GM19468 (cell line): ENCODE data around the gene MEIS3.
"Not testable (repeated sequence)": the region's sequence is repeated elsewhere in the genome, so short reads cannot be mapped to it uniquely, and the experiment has no call there.

Source experiments
- ATAC-seq: cut with Tn5 transposase; IDR thresholded peaks from one replicate; pipeline ENCODE4 v1.9.1; 2021; ENCODE audit warnings: mild to moderate bottlenecking, moderate library complexity, moderate number of reproducible peaks; ENCODE audit not compliant: unreplicated experiment; ENCODE audit errors: extremely low read depth

The MEIS3 gene

DNA sequence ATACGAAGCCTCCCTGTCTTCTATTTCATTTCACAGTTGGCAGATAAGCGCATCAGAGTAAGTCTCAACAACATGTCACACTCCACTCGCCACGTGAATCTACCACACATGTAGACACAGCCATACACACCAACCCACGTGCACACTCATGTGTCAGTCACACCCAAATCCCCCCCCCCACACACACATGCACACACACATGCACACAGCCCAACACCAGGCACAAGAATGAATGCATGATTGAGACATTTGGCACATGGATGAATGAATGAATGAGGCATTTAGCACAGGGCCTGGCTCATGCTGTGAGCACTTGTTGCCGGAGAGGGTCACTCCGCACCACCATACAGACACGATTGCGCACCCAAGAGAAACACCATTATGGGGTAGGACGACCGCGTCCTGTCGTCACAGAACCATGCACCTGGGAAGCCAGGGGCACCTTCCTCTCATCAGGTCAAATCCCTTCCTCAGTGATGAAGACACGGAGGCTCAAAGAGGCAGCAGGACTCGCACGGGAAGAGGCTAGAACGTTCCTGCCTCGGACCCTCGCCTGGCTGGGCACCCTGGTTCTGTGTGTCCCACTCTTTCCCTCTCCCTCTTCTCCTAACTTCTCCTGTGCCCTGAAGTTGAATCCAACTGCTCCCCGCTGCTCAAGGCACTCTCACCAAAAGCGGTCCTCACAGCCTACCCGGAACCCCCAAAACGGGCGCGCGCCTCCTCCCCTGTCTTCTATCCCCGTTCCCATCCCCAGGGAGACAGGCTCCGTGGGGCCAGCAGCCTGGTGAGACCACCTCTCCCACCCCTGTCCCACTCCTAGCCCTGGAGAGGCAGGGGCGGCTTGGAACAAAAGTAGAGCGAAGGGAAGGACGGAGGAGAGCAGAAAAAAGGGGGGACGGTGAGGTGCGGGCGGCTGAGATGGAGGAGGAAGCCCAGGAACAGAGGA lies 1.3 kb downstream of the MEIS3 start:
- ATAC-seq, result no peak

DNA sequence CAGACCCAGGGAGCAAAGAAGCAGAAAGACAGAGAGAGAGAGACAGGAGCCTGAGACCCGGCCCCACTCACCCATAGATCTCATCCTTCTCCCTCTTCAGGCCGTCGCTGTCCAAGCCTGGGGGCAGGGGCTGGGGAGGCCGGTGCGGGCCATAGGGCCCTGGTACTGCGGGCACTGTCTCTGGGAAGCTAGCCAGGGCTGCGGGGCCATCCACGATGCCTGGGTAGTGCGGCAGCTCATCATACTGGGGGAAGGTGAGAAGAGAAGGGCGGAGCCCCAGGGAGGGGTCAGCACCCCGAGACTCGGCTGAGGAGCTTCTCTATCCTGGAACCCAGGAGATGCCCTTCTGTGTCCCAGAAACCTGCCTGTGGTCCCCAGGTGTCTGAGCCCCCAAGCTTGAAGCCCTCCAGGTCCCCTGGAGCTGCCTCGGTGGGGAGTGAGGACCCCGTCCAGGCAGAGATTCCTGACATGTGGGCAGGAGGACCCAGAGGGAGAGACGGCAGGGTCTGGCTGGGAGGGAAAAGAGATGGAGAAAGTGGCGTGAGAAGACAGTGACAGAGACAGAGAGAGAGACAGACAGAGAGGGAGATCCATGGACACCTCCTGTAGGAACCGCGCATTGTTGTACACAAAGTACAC lies 2.1 kb downstream of the MEIS3 start:
- no peak for ATAC-seq

DNA sequence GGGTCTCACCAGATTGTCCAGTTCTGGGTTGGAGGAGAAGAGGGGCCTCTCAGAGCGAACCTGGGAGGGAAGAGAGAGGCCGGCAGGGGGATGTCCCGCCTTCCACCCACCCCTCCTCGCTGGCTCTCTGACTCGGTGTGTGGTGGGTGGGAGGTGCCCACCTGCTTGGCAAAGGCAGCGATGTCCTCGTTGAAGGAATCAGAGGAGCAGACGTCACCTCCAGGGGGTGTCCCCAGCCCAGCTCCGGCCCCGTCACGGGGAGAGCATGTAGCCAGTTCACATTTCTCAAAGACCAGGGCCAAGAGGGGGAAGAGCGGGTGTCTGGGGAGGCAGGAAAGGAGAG lies 2.7 kb downstream of the MEIS3 start:
- no peak for ATAC-seq

DNA sequence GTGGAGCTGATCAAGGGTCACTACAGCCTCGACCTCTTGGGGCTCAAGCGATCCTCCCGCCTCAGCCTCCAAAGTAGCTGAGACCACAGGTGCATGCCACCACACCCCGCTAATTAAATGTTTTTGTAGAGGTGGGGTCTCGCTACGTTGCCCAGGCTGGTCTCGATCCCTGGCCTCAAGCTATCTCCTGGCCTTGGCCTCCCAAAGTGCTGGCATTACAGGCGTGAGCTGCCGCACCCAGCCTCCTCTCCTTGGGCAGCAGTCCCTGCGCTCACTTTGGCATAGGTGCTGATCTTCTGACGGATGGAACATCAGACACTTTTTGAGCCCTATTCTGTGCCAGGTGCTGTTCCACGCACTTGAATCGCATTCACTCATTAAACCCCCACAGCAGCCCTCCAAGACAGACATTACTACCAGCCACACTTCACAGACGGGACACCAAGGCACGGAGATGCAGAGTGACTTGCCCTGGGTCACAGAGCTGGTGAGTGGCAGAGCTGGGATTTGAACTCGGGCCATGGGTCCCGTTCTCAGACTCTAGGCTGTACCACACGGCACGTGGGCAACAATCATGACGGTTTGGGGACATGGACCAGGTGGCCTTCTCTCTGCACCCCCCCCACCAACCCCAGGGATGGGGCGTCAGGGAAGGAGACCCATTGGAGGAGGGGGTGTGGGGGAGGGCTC lies 3.2 kb downstream of the MEIS3 start:
- no peak for ATAC-seq

DNA sequence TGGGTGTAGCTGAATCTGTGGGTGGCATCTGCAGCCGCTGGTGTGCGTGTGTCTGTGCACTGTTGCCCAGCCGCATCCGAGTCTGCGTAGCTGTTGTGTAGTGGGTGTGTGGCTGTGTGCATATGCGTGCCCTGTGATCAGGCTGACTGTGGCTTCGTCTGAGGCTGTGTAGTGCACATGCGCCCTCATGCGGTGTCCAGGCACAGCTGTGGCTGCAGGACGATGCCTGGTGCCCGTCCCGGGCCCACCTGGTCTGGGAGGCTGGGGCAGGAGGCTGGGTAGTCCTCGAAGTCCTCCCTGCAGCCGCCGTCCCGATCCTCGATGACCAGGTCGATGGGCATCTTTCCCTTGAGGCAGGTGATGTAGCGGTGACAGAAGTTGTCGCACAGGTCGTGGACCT lies 4.9 kb downstream of the MEIS3 start:
- ATAC-seq, result no peak

DNA sequence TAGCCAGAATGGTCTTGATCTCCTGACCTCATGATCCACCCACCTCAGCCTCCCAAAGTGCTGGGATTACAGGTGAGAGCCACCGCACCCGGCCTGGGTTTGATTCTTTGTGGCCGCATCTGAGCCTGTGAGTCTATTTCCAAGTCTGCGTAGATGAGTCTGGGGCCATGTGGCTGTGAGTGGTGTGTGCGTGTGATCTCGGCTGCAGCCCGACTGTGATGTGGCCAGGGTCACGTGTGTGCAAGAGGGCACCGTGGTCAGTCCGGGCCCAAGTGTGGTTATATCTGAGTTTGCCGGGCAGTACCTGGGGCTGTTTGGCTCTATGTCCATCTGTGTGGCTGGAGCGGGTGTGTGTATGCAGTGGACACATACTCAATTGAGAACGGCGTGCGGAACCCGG lies 5.4 kb downstream of the MEIS3 start:
- no peak for ATAC-seq

DNA sequence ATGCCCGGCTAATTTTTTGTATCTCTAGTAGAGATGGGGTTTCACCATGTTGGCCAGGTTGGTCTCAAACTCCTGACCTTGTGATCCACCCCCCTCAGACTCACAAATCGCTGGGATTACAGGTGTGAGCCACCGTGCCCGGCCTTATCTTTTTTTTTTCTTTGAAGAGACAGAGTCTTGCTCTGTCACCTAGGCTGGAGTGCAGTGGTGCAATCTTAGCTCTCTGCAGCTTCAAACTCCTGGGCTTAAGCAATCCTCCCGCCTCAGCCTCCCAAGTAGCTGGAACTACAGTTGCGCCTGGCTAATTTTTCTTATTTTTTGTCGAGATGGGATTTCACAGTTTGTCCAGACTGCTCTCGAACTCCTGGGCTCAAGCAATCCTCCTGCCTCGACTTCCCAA lies 7.6 kb downstream of the MEIS3 start:
- ATAC-seq, result not testable (repeated sequence)

DNA sequence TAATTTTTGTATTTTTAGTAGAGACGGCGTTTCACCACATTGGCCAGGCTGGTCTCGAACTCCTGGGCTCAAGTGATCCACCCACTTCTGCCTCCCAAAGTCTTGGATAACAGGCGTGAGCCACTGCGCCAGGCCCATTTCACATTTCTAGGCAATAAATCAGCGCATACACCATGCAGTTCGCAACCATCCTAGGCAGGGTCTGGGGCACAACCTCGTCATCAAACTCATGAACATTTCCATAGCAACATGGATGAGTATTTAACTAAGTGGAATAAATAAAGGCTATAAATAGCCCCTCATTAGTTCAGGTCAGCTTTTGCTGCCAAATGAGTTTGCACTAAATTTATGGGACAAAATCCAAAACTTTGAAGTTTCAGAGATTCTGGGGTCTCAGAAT lies 8.2 kb downstream of the MEIS3 start:
- ATAC-seq, result no peak

DNA sequence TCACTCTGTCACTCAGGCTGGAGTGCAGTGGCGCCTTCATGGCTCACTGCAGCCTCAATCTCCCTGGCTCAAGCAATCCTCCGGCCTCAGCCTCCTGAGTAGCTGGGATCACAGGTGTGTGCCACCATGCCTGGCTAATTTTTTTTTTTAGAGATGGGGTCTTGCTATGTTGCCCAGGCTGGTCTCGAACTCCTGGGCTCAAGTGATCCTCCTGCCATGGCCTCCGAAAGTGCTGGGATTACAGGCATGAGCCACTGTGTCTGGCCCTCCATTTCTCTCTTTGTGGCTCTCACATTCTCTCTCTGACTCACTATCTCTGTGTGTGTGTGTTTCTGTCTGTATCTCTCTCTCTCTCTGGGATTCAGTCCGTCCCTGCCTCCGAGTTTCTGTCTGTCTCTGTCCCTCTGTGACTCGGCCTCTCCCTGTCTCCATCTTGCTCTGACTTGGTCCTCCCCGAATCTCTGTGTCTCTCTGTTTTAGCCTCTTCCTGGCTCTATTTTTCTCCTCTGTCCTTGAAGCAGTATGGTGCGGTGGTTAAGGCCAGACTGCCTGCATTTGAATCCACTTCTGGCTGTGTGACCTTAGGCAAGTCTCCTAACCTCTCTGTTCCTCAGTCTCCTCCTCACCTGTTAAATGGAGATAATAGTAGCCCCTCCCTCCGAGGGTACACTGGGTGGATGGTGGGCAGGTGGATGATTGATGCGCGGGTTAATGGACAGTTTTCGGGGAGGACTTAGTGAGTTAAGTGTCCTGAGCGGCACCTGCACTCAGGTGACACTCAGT lies 11.0 kb downstream of the MEIS3 start:
- no peak for ATAC-seq

DNA sequence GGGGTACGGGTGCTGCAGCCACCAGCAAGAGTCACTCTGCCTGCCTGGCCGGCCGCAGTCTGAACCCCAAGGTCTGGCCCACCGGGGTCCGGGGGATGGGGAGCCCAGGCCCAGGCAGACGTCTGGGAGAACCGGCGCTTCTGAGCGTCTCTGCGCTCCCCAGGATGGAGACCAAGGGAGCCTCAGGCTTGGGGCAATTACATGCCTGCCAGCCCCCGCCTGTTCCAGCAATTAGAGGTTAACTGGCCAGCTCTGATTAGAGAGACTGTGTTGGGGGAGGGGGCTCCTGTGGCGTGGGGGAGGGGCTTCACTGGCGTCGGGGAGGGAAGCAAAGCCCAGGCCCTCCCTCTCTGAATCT lies 11.9 kb downstream of the MEIS3 start:
- ATAC-seq, result no peak

DNA sequence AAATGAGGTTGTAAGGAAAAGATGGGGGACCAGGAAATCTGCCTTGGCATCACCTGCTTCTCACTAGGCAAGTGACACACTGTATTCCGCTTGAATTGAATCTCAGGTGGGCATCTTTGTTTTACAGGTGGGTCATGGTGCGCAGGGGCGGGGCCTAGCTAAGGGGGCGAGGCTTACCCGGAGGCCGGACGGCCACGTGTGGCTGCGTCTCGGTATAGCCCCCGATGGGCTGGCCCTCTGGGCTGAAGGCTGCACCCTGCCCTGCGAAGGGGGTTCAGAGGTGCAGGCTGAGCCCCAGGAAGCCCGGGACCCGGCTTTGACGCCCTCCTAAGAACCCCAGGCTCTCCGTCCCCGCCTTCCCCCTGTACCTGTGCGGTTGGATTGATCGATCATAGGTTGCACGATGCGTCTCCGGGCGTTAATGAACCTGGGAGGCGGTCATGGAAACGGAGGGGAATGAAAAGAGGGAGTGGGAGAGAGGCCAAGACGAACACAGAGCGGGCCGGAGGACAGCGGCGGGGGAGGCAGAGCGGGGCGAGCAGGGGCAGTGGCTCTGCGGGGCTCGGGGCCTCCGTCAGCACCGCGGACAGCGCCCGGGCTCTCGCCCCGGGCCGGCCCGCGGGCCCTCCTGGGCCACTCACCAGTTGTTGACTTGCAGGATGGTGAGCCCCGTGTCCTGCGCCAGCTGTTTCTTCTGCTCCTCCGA lies 12.5 kb downstream of the MEIS3 start:
- no peak for ATAC-seq

DNA sequence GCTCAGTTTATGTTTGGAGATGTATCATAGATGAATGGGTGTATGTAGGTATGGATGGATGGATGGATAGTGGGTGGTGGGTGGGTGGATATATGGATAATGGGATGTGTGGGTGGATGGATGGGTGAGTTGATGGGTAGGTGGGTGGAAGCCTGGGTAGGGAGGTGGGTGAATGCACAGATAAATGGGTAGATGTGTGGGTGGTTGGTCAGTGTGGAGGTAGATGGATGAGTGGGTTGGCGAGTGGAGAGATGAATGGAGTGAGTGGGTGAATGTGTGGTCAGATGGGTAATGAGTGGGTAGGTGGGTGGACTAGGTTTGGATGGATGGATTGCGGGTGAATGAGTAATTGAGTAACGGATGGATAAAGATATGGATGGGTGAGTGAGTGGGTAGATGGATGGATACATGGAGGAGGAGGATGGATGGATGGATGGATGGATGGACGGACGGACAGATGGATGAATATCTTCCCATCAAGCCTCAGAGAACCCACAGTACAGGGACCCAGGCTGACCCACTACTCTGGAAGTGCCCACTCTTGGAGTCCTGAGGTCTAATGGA lies 13.4 kb downstream of the MEIS3 start:
- no peak for ATAC-seq

DNA sequence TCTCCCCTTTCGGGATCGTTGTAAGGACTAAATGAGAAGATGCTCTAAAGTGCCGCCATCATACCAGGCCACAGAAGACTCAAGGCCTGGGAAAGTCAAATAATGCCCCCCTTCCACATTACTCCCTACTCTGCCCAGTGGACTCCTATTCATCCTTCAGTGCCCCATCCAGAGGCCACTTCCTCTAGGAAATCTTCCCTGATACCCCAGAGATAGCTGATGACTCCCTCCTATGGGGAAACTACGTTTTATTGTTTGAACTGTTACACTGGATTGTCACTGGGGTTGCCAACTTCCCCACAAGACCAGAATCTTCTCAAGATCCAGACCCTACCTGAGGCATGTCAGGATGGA lies 14.2 kb downstream of the MEIS3 start:
- no peak for ATAC-seq

DNA sequence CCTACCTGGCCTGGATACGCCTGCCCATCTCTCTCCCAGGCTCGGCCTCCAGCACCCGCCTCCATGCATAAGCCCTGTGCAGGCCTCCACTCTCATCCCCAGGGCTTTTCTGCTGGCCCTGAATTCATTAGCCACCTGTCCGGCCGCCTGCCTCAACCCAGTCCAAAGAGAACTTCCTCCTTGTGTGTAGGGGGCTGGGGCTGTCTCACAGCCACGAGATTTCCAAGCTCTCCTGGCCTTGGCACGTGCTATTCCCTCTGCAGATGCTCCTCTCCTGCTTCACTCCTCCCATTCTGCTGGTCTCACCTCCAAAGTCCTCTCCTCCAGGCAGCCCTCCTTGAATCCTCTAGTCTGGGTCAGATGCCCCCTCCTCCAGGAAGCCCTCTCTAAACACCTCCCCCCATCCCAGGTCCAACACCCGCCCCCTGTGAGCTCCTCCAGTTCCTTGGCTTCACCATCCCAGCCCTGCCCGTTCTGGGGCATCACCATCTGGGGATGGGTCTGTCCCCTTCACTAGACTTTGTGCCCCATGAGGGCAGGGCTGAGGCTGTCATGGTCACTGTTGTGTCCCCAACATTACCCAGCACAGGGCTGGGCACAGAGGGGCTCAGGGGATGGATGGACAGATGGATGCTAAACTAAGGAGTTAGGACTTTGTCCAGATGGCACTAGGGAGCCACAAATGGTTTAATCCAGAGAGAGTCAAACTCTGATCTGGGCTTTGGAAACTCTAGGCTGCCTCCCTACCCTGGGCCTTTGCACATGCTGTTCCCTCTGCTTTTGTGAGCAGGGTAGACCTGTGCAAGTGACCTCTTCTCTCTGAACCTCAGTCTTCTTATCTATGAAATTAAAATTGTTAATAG lies 14.8 kb downstream of the MEIS3 start:
- no peak for ATAC-seq

DNA sequence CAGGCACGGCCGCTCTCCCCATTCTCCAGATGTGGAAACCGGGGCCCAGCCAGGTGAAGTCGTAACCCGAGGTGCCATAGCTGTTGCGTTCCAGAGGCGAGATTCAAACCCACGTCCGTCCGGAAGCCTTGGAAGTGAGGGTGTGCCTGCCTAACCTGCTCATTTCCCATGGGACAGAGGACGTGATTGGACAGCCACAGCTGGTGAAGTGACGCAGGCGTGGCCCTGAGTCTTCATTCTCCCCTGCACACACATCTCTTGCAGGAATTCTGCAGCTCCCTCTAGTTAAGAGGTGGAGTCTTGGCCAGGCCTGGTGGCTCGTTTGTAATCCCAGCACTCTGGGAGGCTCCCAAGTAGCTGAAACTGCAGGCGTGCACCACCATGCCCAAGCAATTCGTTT lies 16.8 kb downstream of the MEIS3 start:
- no peak for ATAC-seq

DNA sequence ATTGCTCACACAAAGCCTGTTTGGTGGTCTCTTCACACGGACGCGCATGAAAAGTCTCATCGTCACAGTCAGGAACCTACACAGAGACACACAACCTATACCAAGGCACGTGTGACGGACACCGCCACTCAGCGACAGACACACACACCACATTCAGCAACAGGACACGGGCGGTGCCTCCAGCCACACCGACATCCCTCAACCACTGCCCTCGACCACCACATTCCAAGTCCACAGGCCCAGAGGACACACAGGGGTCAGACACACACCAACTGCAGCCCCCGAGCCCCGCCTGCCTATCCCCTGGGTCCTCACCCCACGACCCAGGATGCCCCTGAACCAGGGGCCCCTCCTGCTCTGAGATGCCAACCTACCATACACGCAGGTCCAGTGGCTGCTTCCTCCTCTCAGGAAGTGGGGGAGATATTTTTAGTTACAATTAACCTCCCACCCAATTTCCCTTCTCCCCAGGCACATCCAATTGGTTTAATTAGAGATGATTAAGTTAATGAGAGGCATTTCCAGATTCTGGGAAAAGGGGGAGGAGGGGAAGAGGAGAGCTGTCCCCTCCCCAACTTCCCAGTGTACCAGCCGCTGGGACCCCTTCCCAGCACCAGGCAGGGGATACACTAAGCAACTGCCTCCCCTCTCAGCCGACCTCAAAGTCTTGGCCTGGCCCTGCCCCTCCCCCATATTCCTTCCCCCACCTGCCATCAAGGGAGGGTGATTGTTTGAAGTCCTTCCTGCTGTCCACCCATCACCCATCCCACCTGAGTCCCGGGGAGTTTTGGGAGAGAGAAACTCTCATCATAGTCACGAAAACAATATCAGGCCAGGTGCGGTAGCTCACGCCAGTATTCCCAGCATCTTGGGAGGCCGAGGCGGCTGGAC lies 20.4 kb downstream of the MEIS3 start:
- no peak for ATAC-seq

DNA sequence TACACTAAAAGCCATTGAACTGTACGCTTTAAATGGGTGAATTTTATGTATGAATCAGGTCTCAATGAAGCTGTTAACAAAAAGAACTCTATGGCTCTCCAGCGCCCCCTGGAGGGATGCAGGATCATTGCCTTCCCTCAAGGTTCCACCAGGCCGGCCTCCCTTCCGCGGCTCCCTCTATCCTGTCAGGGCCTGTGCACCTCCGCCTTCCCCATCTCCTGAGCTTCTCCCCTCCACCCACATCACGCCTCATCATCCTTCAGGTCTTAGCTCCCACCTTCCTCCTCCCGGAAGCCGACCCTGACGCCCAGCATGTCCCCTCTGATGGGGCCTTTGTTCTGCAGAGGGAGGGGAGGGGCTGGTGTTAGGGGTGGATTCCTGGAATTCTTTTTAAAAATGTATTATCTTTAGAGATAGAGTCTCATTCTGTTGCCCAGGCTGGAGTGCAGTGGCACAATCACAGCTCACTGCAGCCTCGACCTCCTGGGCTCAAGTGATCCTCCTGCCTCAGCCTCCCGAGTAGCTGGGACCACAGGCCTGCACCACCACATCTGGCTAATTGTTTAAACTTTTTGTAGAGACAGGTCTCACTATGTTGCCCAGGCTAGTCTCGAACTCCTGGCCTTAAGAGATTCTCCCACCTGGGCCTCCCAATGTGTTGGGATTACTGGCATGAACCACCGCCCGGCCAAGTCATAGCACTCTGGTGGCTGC lies 27.7 kb downstream of the MEIS3 start:
- no peak for ATAC-seq
